ENCODE results near the gene NOBOX. TPM values are rescaled to one million over a fixed set of nuclear protein-coding genes. Genes with fewer than 3 reads are reported as not detected.

NOBOX gene
- total RNA-seq, 1 donor from 2014 or later, result not detected

GRCh38 chr7:144404946-144405345 is 1.5 kb upstream of the NOBOX start:
- no peaks in the 10 kb centered on the region for H3K9me3 Mint-ChIP-seq (ENCODE audit: unreplicated experiment)
- peaks cover 7% of the 10 kb centered on the region for H3K27me3 Mint-ChIP-seq (ENCODE audit: unreplicated experiment)
- no peak overlapping the region for H3K27ac Mint-ChIP-seq (ENCODE audit: unreplicated experiment)
- no peak for TF ChIP-seq CTCF (IDR thresholded peaks at IDR 0.05; ENCODE audit: unreplicated experiment)
- no peak for DNase-seq (ENCODE audit: low spot score)
- no peak overlapping the region for H3K4me3 Mint-ChIP-seq (ENCODE audit: unreplicated experiment)
- peaks cover 4% of the 10 kb centered on the region for H3K4me1 Mint-ChIP-seq (ENCODE audit: unreplicated experiment)
- no peaks in the 10 kb centered on the region for H3K36me3 Mint-ChIP-seq (ENCODE audit: low read depth, unreplicated experiment)

GRCh38 chr7:144403102-144403501 is 391 bp downstream of the NOBOX start:
- DNase-seq (ENCODE audit: low spot score), result no peak
- Mint-ChIP-seq H3K27me3 (ENCODE audit: unreplicated experiment) (peaks cover 7% of the 10 kb centered on the region), H3K4me3 (ENCODE audit: unreplicated experiment) (no peak overlapping the region), H3K4me1 (ENCODE audit: unreplicated experiment) (peaks cover 4% of the 10 kb centered on the region), H3K9me3 (ENCODE audit: unreplicated experiment) (no peaks in the 10 kb centered on the region), H3K36me3 (ENCODE audit: low read depth, unreplicated experiment) (no peaks in the 10 kb centered on the region), H3K27ac (ENCODE audit: unreplicated experiment) (no peak overlapping the region)
- TF ChIP-seq CTCF (IDR thresholded peaks at IDR 0.05; ENCODE audit: unreplicated experiment), result no peak

- no peak overlapping the region for H3K4me3 Mint-ChIP-seq (ENCODE audit: unreplicated experiment)
- H3K27me3 Mint-ChIP-seq (ENCODE audit: unreplicated experiment), result peaks cover 8% of the 10 kb centered on the region
- DNase-seq (ENCODE audit: low spot score), result no peak
- no peaks in the 10 kb centered on the region for H3K9me3 Mint-ChIP-seq (ENCODE audit: unreplicated experiment)
- no peak for TF ChIP-seq CTCF (IDR thresholded peaks at IDR 0.05; ENCODE audit: unreplicated experiment)
- H3K4me1 Mint-ChIP-seq (ENCODE audit: unreplicated experiment), result peaks cover 4% of the 10 kb centered on the region
- H3K27ac Mint-ChIP-seq (ENCODE audit: unreplicated experiment), result no peak overlapping the region
- no peaks in the 10 kb centered on the region for H3K36me3 Mint-ChIP-seq (ENCODE audit: low read depth, unreplicated experiment)
Measured at GRCh38 chr7:144401490-144401889, 2.0 kb downstream of the NOBOX start.

- Mint-ChIP-seq H3K4me3 (ENCODE audit: unreplicated experiment) (no peak overlapping the region), H3K4me1 (ENCODE audit: unreplicated experiment) (peaks cover 4% of the 10 kb centered on the region), H3K27ac (ENCODE audit: unreplicated experiment) (no peak overlapping the region), H3K36me3 (ENCODE audit: low read depth, unreplicated experiment) (no peaks in the 10 kb centered on the region), H3K9me3 (ENCODE audit: unreplicated experiment) (no peaks in the 10 kb centered on the region), H3K27me3 (ENCODE audit: unreplicated experiment) (peaks cover 6% of the 10 kb centered on the region)
- TF ChIP-seq CTCF (IDR thresholded peaks at IDR 0.05; ENCODE audit: unreplicated experiment), result no peak
- no peak for DNase-seq (ENCODE audit: low spot score)
Measured at GRCh38 chr7:144399946-144400345, 3.5 kb downstream of the NOBOX start.

GRCh38 chr7:144398911-144399310 is 4.6 kb downstream of the NOBOX start:
- no peak for TF ChIP-seq CTCF (IDR thresholded peaks at IDR 0.05; ENCODE audit: unreplicated experiment)
- Mint-ChIP-seq H3K4me1 (ENCODE audit: unreplicated experiment) (peaks cover 4% of the 10 kb centered on the region), H3K27ac (ENCODE audit: unreplicated experiment) (no peak overlapping the region), H3K4me3 (ENCODE audit: unreplicated experiment) (no peak overlapping the region), H3K36me3 (ENCODE audit: low read depth, unreplicated experiment) (no peaks in the 10 kb centered on the region), H3K27me3 (ENCODE audit: unreplicated experiment) (peaks cover 6% of the 10 kb centered on the region), H3K9me3 (ENCODE audit: unreplicated experiment) (no peaks in the 10 kb centered on the region)
- no peak for DNase-seq (ENCODE audit: low spot score)
